GM19463 (cell line): ENCODE results near the gene TMEM212.
"Not testable (repeated sequence)": the region's sequence is repeated elsewhere in the genome, so short reads cannot be mapped to it uniquely, and the experiment has no call there.

Experiments
- ATAC-seq: cut with Tn5 transposase; IDR thresholded peaks from one replicate; pipeline ENCODE4 v1.9.1; 2021; ENCODE audit warnings: mild to moderate bottlenecking, moderate library complexity; ENCODE audit not compliant: unreplicated experiment

The TMEM212 gene

DNA sequence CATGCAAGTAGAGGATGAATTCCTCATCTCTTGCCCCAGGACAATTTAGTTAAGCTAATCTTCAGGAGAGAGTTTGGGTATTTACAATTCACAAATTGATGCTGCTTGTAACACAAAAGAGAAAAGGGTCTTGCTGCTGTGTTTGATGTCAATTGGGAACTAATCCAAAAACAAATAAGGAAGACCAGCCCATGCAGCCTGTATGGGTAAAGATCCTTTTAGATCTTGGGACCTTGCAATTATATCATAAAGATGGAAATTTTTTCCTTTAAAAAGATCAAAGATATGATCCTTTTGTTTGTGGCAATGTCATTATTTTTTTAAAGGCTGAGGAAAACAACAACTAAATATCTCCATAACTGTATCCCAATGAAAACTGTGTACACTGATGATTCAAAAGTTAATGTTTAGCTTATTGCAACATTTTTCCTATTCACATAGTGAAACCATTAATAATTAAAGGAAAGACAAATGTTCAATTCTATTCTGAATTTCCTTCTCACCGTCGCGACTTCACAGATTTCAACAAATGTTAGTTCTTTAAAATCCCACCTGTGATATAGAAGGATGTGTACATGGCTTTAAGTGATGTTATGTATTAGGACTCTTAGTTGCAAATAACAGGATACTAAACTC is 40.2 kb downstream of the TMEM212 start:
- no peak for ATAC-seq

DNA sequence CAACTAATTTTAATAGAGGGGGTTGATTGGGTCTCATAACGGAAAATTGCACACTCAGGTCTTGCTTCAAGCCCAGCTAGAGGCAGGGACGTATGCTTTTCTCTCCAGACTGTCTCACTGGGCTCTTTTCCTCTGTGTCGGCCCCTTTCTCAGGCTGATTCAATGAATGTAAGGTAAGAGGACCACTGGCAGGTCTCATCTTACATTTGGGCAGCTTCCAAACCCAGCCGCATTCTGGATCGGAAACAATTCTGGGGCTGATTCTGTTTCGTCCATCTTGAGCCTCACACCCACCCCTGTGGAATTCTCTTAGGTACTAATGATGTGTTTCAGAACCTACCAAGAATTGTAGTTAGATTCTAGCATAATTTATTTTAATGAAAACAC is 40.7 kb downstream of the TMEM212 start:
- ATAC-seq: no peak

GRCh38 chr3:171888466-171888865 is 45.3 kb downstream of the TMEM212 start:
- ATAC-seq: no peak

- ATAC-seq: no peak
These were observed 47.2 kb downstream of the TMEM212 start for GRCh38 chr3:171890398-171890797.

DNA sequence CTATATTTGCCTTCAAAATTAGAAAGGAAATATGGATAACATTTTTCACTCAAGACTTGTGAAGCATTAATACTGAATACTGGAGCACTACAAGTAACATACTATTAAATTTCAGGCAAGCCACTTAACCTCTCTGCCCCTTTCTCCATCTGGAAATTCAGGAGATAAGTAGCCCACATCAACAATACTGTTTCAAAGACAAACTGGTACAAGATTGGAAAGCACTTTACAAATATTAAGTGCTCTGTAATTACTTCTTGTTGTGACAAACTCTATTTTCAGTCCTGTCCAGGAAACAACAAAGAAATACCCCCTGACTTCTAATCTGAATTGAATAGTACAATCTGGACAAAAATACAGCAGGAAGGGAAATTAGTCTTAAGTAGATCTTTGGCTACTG is 49.3 kb downstream of the TMEM212 start:
- ATAC-seq: no peak

GRCh38 chr3:171895291-171895690 is 52.1 kb downstream of the TMEM212 start:
- ATAC-seq: no peak

- no peak for ATAC-seq
These were observed 52.8 kb downstream of the TMEM212 start for GRCh38 chr3:171895900-171896299.

DNA sequence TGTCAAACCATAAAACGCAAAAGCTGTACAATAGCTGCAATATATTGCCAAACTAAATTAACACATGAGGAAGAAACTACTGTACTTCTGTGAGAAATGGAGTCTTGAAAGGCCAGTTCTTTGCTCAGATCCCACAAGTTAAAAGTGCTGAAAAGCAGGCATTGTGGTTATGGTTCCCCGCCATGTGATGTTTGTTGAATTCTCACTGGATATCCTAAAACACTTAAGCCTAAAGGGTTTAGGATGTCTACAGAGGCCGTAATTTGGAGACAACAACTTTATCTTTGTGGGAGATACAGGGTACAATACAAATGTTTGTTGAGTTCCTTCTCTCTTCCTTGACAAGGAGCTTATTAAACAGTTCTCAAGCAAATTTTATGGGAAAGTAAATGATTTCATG is 53.2 kb downstream of the TMEM212 start:
- no peak for ATAC-seq

DNA sequence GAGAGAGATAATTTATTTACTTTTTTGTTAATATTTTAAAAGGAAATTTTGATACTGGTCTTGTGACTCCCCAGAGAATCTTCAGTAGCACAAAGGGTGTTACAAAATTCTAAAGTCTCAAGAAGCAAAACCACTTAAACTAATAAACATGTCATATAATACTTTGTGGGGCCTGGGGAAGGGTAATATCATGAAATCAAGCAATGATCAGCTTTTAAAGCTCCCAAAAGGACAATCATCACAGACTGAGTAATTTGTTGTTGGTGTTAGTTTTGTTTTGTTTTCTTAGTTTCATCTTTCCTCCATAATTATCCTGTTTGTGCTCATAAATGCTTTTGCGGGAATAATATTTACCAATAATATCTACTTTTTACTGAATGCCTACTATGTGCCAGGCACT is 55.0 kb downstream of the TMEM212 start:
- ATAC-seq: no peak

DNA sequence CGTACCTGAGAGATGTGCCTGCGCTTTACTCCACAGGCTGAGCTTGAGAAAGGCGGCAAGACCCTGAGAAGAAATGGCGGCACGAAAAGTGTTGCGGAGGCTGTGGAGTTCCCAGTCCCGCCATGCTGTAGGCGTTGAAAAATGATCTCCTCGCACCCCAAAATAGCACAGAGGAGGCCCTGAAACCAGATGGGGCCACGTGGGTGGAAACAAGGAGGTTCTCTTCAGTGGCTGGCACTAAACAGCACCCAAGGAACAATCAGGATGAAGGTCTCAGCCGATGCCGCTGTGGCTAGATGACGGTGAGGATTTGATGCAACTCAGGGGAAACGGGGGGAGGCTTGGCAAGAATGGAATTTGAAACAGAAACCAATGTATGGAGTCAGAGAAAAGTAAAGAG is 57.3 kb downstream of the TMEM212 start:
- ATAC-seq: no peak

DNA sequence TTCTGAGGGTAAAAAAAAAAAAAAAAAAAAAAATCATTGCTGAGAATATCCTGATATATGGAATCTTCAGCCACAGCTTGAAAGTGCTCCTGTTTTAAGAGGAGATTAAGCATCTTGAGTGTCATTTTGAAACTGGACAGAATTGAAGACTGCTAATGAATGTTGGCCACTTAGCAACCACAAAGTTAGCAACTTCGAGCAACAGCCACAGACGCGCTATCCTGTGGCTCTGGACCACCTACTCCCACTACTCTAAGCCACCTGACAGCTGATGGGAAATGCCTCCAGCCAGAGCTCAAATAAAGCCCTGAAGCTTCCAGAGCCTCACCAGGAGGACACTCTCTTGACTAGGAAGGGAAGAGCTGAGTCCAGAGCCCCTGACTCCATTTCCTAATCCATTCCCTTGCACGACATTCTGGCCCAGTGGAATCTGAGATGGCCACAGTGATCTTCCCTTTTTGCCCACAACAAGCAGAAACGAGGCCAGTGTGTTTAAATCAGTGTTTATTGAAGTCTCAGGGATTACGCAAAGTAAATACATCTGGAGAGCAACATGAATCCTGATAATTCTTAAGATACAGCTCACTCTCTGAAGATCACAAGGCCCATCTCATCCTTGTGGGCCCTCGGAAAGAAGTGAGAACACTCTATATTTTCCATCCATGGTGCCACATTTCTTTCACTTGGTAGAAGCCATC is 58.6 kb downstream of the TMEM212 start:
- ATAC-seq: no peak

DNA sequence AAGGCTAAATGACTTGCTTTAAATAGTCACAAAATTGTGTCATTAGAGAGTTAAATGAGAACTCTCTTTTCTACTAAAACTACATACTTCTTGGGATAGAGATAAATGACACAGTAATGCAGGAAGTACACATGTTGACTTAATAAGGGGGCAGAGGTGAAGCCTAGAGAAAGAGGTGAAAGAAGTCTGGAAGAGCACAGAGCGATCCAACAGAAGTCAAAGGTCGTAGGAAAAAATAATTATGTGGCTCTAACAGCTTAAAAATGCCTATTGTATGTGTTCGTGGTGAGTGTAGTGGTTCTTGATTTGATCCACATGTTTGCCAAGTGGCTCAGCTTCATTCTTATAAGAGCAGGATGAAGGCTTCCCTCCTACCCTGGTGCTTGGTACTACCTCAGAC is 61.7 kb downstream of the TMEM212 start:
- no peak for ATAC-seq

DNA sequence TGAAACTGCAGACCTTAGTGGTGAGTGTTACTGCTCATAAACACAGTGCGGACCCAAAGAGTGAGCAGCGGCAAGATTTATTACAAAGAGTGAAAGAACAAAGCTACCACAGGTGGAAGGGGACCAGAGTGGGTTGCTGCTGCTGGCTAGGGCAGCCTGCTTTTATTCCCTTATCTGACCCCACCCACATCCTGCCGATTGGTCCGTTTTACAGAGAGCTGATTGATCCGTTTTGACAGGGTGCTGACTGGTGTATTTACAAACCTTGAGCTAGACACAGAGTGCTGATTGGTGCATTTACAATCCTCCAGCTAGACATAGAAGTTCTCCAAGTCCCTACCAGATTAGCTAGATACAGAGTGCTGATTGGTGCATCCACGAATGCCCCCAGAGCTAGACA is 63.4 kb downstream of the TMEM212 start:
- not testable (repeated sequence) for ATAC-seq

DNA sequence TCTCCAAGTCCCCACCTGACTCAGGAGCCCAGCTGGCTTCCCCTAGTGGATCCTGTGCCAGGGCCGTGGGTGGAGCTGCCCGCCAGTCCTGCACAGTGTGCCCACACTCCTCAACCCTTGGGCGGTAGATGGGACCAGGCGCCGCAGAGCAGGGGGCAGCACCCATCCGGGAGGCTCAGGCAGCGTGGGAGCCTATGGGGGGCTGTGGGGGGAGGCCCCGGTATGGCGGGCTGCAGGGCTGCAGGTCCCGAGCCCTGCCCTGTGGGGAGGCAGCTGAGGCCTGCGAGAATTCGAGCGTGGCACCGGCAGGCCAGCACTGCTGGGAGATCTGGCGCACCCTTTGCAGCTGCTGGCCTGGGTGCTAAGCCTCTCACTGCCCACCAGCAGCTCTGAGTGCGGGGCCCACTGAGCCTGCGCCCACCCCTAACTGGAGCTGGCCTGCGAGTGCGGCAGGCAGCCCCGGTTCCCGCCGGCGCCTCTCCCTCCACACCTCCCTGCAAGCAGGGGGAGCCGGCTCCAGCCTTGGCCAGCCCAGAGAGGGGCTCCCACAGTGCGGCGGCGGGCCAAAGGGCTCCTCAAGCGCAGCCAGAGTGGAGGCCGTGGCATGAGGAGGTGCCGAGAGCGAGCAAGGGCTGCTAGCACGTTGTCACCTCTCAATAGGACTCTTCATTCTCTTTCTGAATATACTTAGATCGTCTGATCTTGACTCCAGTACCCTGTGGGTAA is 64.0 kb downstream of the TMEM212 start:
- no peak for ATAC-seq

GRCh38 chr3:171907761-171908160 is 64.6 kb downstream of the TMEM212 start:
- ATAC-seq: no peak

- ATAC-seq: no peak
These were observed 65.6 kb downstream of the TMEM212 start for GRCh38 chr3:171908731-171909130.
